SK-N-SH treated with all-trans-retinoic acid at 6 μM for 48 hours (cell line): ENCODE data around the gene ZNF423.

Source experiments
- ATAC-seq: fragments of 200-7000 bp; cut with Tn5 transposase; 3 replicates; pipeline ENCODE4 v1.9.1; 2020; ENCODE audit warnings: mild to moderate bottlenecking, moderate library complexity
- ARNTL ChIP-seq: fragments of 450-650 bp; formaldehyde crosslinking; IDR thresholded peaks from 2 replicates; pipeline ENCODE4 v1.5.0; 2020; ENCODE audit warnings: low read depth, mild to moderate bottlenecking, moderate library complexity, borderline replicate concordance
- BACH2 ChIP-seq: fragments of 250-450 bp; sonication (Bioruptor Pico); IDR thresholded peaks from 2 replicates; pipeline ENCODE4 v1.9.0; 2021; ENCODE audit warnings: mild to moderate bottlenecking, borderline replicate concordance
- CSDC2 ChIP-seq: fragments of 250-450 bp; sonication (Bioruptor Pico); IDR thresholded peaks from 2 replicates; pipeline ENCODE4 v1.5.0; 2020; ENCODE audit warnings: mild to moderate bottlenecking, moderate library complexity
- GLIS3 ChIP-seq: fragments of 250-450 bp; sonication (Bioruptor Pico); IDR thresholded peaks from 2 replicates; pipeline ENCODE4 v1.5.0; 2020; ENCODE audit warnings: mild to moderate bottlenecking, moderate library complexity
- ISL1 ChIP-seq: fragments of 250-450 bp; sonication (Bioruptor Pico); IDR thresholded peaks from 2 replicates; pipeline ENCODE4 v2.1.2; 2022; ENCODE audit warnings: mild to moderate bottlenecking, moderate library complexity
- OSR1 ChIP-seq: fragments of 250-450 bp; sonication (Bioruptor Pico); IDR thresholded peaks from 2 replicates; pipeline ENCODE4 v1.8.0; 2022; ENCODE audit warnings: moderate library complexity, mild to moderate bottlenecking, inconsistent platforms
- PPARA ChIP-seq: fragments of 250-450 bp; sonication (Bioruptor Pico); IDR thresholded peaks from 2 replicates; pipeline ENCODE4 v1.5.0; 2020; ENCODE audit warnings: mild to moderate bottlenecking, borderline replicate concordance
- RARB ChIP-seq: fragments of 250-450 bp; sonication (Bioruptor Pico); IDR thresholded peaks from 2 replicates; pipeline ENCODE4 v1.8.0; 2021; ENCODE audit warnings: mild to moderate bottlenecking, moderate library complexity
- SNAI2 ChIP-seq: fragments of 250-450 bp; sonication (Bioruptor Pico); IDR thresholded peaks from 2 replicates; pipeline ENCODE4 v1.5.0; 2020; ENCODE audit warnings: mild to moderate bottlenecking, moderate library complexity
- TCF4 ChIP-seq: fragments of 250-450 bp; sonication (Bioruptor Pico); IDR thresholded peaks from 2 replicates; pipeline ENCODE4 v1.8.0; 2021; ENCODE audit warnings: mild to moderate bottlenecking, moderate library complexity, borderline replicate concordance
- TOX ChIP-seq: fragments of 250-450 bp; sonication (Bioruptor Pico); IDR thresholded peaks from 2 replicates; pipeline ENCODE4 v1.8.0; 2021; ENCODE audit warnings: mild to moderate bottlenecking, moderate library complexity, borderline replicate concordance
- ZC3H10 ChIP-seq: fragments of 250-450 bp; sonication (Bioruptor Pico); IDR thresholded peaks from 2 replicates; pipeline ENCODE4 v1.5.1; 2021; ENCODE audit warnings: mild to moderate bottlenecking, moderate library complexity
- ZFP3 ChIP-seq: fragments of 250-450 bp; sonication (Bioruptor Pico); IDR thresholded peaks from 2 replicates; pipeline ENCODE4 v1.5.0; 2020; ENCODE audit warnings: mild to moderate bottlenecking, moderate library complexity
- ZFP30 ChIP-seq: fragments of 450-650 bp; formaldehyde crosslinking; IDR thresholded peaks from 2 replicates; pipeline ENCODE4 v1.5.0; 2022; ENCODE audit warnings: mild to moderate bottlenecking, moderate library complexity
- ZNF565 ChIP-seq: fragments of 450-650 bp; formaldehyde crosslinking; conservative IDR thresholded peaks from 2 replicates; pipeline ENCODE4 v1.5.0; 2020; ENCODE audit warnings: low read depth, mild to moderate bottlenecking, moderate library complexity
- ZNF70 ChIP-seq: fragments of 450-650 bp; formaldehyde crosslinking; IDR thresholded peaks from 2 replicates; pipeline ENCODE4 v1.5.0; 2020; ENCODE audit warnings: mild to moderate bottlenecking, moderate library complexity
- ZNF8 ChIP-seq: fragments of 450-650 bp; formaldehyde crosslinking; IDR thresholded peaks from 2 replicates; pipeline ENCODE4 v1.5.0; 2020; ENCODE audit warnings: mild to moderate bottlenecking, moderate library complexity
- TF ChIP-seq, protein P1 (sequence below): fragments of 250-450 bp; sonication (Bioruptor Pico); IDR thresholded peaks from 2 replicates; pipeline ENCODE4 v1.8.0; 2021; ENCODE audit warnings: low read depth, mild to moderate bottlenecking, moderate library complexity, borderline replicate concordance
- TF ChIP-seq, protein P2 (sequence below): fragments of 250-450 bp; sonication (Bioruptor Pico); IDR thresholded peaks from 2 replicates; pipeline ENCODE4 v1.8.0; 2020; ENCODE audit warnings: mild to moderate bottlenecking, moderate library complexity, borderline replicate concordance
- TF ChIP-seq, protein P3 (sequence below): fragments of 250-450 bp; sonication (Bioruptor Pico); IDR thresholded peaks from 2 replicates; pipeline ENCODE4 v1.5.1; 2021; ENCODE audit warnings: mild to moderate bottlenecking, moderate library complexity
- TF ChIP-seq, protein P4 (sequence below): fragments of 250-450 bp; sonication (Bioruptor Pico); IDR thresholded peaks from 2 replicates; pipeline ENCODE4 v1.5.0; 2020; ENCODE audit warnings: mild to moderate bottlenecking, moderate library complexity

The ZNF423 gene

DNA sequence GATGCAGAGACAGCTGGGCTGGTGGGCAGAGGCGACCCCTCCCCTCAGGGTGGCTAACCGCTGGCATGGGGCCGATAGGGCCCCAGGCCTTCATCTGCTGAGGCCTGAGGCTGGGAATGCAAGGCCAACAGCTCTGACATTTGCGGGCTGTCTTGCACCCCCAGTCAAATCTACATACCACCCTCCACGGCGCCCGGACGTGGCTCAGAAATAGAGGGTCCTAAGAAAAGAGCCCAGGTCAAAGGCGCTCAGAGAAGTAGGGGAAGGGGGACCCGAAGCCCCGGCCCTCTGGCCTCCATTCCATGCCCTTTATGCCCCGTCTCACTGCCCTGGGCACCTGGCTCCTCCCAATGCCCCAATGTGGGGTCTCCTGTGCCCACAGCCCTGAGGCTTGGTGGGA, 340.1 kb downstream of the ZNF423 start:
- ATAC-seq = no peak

DNA sequence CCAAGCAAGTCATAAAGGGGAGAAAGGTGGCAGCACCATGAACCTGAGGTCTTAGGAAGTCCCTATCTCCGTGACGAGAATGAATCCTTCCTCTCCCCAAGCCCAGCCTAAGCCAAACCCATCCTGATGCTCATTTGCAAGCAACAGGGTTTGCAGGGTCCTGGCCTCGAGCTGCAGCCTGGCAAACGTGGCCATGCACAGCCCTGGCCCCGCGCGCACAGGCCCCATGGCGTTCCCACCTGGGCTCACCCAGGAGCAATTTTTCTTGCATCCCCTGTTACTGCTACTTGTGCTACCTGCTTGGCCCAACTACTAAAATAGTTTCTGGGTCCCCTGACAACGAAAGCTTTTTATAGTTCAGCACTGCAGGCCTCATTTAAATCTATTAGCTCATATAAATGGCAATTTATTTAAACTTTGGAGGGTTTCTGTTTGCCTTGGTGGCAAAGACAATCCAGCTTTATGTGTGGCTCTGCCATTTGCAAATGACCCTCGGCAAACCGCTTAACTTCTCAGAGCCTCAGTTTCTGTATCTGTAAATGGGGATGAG, 340.8 kb downstream of the ZNF423 start:
- no peak for ATAC-seq
- no peak for TF ChIP-seq TOX (CRISPR knock-in tag)

More for the DNA sequence above, 340.1 kb downstream of the ZNF423 start:
- TF ChIP-seq, protein P1, sequence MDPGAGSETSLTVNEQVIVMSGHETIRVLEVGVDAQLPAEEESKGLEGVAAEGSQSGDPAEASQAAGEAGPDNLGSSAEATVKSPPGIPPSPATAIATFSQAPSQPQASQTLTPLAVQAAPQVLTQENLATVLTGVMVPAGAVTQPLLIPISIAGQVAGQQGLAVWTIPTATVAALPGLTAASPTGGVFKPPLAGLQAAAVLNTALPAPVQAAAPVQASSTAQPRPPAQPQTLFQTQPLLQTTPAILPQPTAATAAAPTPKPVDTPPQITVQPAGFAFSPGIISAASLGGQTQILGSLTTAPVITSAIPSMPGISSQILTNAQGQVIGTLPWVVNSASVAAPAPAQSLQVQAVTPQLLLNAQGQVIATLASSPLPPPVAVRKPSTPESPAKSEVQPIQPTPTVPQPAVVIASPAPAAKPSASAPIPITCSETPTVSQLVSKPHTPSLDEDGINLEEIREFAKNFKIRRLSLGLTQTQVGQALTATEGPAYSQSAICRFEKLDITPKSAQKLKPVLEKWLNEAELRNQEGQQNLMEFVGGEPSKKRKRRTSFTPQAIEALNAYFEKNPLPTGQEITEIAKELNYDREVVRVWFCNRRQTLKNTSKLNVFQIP (CRISPR knock-in tag) = no peak
- no peak for TF ChIP-seq TOX (CRISPR knock-in tag)
- TF ChIP-seq, protein P2, sequence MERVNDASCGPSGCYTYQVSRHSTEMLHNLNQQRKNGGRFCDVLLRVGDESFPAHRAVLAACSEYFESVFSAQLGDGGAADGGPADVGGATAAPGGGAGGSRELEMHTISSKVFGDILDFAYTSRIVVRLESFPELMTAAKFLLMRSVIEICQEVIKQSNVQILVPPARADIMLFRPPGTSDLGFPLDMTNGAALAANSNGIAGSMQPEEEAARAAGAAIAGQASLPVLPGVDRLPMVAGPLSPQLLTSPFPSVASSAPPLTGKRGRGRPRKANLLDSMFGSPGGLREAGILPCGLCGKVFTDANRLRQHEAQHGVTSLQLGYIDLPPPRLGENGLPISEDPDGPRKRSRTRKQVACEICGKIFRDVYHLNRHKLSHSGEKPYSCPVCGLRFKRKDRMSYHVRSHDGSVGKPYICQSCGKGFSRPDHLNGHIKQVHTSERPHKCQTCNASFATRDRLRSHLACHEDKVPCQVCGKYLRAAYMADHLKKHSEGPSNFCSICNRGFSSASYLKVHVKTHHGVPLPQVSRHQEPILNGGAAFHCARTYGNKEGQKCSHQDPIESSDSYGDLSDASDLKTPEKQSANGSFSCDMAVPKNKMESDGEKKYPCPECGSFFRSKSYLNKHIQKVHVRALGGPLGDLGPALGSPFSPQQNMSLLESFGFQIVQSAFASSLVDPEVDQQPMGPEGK (CRISPR knock-in tag) = no peak
- TF ChIP-seq PPARA (CRISPR knock-in tag) = no peak
- TF ChIP-seq, protein P3, sequence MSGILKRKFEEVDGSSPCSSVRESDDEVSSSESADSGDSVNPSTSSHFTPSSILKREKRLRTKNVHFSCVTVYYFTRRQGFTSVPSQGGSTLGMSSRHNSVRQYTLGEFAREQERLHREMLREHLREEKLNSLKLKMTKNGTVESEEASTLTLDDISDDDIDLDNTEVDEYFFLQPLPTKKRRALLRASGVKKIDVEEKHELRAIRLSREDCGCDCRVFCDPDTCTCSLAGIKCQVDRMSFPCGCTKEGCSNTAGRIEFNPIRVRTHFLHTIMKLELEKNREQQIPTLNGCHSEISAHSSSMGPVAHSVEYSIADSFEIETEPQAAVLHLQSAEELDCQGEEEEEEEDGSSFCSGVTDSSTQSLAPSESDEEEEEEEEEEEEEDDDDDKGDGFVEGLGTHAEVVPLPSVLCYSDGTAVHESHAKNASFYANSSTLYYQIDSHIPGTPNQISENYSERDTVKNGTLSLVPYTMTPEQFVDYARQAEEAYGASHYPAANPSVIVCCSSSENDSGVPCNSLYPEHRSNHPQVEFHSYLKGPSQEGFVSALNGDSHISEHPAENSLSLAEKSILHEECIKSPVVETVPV (CRISPR knock-in tag) = no peak
- TF ChIP-seq TCF4 (CRISPR knock-in tag) = no peak
- TF ChIP-seq OSR1 = no peak
- no peak for TF ChIP-seq CSDC2 (CRISPR knock-in tag)
- no peak for TF ChIP-seq ARNTL (CRISPR knock-in tag)
- TF ChIP-seq BACH2 (CRISPR knock-in tag) = no peak
- TF ChIP-seq, protein P4, sequence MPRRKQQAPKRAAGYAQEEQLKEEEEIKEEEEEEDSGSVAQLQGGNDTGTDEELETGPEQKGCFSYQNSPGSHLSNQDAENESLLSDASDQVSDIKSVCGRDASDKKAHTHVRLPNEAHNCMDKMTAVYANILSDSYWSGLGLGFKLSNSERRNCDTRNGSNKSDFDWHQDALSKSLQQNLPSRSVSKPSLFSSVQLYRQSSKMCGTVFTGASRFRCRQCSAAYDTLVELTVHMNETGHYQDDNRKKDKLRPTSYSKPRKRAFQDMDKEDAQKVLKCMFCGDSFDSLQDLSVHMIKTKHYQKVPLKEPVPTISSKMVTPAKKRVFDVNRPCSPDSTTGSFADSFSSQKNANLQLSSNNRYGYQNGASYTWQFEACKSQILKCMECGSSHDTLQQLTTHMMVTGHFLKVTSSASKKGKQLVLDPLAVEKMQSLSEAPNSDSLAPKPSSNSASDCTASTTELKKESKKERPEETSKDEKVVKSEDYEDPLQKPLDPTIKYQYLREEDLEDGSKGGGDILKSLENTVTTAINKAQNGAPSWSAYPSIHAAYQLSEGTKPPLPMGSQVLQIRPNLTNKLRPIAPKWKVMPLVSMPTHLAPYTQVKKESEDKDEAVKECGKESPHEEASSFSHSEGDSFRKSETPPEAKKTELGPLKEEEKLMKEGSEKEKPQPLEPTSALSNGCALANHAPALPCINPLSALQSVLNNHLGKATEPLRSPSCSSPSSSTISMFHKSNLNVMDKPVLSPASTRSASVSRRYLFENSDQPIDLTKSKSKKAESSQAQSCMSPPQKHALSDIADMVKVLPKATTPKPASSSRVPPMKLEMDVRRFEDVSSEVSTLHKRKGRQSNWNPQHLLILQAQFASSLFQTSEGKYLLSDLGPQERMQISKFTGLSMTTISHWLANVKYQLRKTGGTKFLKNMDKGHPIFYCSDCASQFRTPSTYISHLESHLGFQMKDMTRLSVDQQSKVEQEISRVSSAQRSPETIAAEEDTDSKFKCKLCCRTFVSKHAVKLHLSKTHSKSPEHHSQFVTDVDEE = no peak
- TF ChIP-seq ZNF8 (CRISPR knock-in tag) = no peak
- no peak for TF ChIP-seq ZNF70 (CRISPR knock-in tag)
- no peak for TF ChIP-seq ZFP3
- TF ChIP-seq GLIS3 (CRISPR knock-in tag) = no peak
- no peak for TF ChIP-seq ZFP30 (CRISPR knock-in tag)
- no peak for TF ChIP-seq RARB

DNA sequence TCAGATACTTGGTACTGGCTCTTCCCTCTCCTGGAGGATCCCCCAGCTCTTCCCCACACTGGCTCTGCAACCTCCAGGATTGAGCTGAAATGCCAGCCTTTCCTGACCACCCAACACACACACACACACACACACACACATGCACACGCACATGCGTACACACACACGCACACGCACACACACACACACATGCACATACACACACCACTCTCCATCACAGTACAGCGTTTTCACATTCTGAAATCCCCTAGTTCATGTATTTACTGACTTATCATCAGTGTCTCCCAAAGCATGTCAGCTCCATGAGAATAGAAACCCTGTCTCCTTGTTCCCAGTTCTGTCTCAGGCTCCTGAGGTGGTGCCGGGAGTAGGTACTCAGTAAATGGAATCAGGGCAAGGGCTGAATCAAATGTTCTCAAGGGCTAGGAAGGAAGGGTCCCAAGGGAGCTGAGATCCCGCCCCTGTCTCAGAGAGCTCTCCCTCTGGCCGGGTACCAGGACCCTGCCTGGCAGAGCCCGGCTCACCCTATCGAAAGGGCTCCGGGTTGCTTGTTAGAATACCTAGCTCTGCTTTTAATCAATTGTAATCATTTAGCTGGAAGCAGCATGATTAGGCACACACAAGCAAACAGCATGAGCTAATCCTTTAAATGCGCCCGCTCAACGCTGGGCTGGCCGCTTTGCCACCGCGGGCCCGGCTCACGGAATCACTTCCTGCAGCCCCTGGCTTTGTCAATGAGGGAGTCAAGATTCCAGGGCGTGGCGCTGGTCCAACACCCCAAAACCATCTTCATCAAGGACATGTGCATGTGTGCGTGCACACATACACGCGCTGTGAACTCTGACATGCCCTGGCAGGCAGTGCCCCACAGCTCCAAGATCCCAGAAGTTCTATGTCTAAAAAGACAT, 341.6 kb downstream of the ZNF423 start:
- TF ChIP-seq ZNF8 (CRISPR knock-in tag) = no peak
- no peak for TF ChIP-seq SNAI2 (CRISPR knock-in tag)
- TF ChIP-seq, protein P1 (CRISPR knock-in tag) = no peak
- TF ChIP-seq TCF4 (CRISPR knock-in tag) = no peak
- no peak for TF ChIP-seq ZFP3
- no peak for TF ChIP-seq OSR1
- no peak for TF ChIP-seq ARNTL (CRISPR knock-in tag)
- TF ChIP-seq CSDC2 (CRISPR knock-in tag) = no peak
- TF ChIP-seq, protein P4 = no peak
- TF ChIP-seq BACH2 (CRISPR knock-in tag) = no peak
- TF ChIP-seq ISL1 (CRISPR knock-in tag) = no peak
- TF ChIP-seq ZFP30 (CRISPR knock-in tag) = no peak
- TF ChIP-seq ZC3H10 (CRISPR knock-in tag) = no peak
- no peak for TF ChIP-seq RARB
- TF ChIP-seq ZNF565 = no peak
- ATAC-seq = no peak
